GM20000 (cell line): ENCODE results near the gene ZNF585A.
"Not testable (repeated sequence)": the region's sequence is repeated elsewhere in the genome, so short reads cannot be mapped to it uniquely, and the experiment has no call there.

Experiments used
- DNase-seq: peaks from one replicate; pipeline ENCODE4 v3.0.0; 2012; ENCODE audit warnings: low spot score
- CTCF ChIP-seq: IDR thresholded peaks from 2 replicates; pipeline ENCODE4 v1.5.1; 2012; ENCODE audit warnings: mild to moderate bottlenecking, control low read depth; ENCODE audit errors: extremely low read depth, missing control alignments

The ZNF585A gene

GRCh38 chr19:37172368-37173366 lies at the start of gene ZNF585A:
TSS of gene ZNF585A (minus strand) at chr19:37172695. CDS start at chr19:37169910, 2,785 bp downstream.
- TF ChIP-seq CTCF: no peak
- peak; percentile 84 for DNase-seq

DNA sequence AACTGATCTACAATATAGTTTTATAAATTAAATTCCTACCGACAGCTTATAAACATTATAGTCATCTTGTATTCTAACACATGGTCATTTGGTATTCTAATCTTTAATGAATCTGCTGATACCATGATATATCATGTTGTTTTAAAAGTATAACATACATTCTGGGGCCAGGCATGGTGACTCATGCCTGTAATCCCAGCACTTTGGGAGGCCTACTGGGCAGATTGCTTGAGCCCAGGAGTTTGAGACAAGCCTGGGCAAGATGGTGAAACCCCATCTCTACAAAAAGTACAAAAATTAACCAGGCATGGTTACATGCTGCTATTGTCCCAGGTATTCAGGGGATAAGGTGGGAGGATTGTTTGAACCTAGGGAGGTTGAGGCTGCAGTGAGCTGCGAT lies 48.6 kb upstream of the ZNF585A start:
- no peak for DNase-seq
- no peak for TF ChIP-seq CTCF

- TF ChIP-seq CTCF: no peak
- DNase-seq: no peak
Measured at GRCh38 chr19:37220383-37220782, 47.9 kb upstream of the ZNF585A start.

DNA sequence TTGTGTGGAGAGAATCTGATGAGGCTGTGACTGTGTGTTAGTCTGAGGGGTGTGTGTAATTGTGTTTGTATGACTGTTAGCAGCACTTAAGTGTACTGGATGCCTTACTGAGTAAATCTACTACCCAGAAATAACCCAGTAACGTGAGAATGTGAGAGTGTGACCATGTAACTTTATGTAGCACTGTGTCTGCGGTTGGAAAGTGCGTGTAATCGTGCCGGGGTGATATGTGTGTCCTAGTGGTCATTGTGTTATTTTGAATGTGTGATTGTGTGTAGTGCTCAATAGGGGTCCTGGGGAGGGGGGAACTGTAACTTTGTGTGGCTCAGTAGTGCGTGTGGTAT lies 46.1 kb upstream of the ZNF585A start:
- no peak for TF ChIP-seq CTCF
- no peak for DNase-seq

DNA sequence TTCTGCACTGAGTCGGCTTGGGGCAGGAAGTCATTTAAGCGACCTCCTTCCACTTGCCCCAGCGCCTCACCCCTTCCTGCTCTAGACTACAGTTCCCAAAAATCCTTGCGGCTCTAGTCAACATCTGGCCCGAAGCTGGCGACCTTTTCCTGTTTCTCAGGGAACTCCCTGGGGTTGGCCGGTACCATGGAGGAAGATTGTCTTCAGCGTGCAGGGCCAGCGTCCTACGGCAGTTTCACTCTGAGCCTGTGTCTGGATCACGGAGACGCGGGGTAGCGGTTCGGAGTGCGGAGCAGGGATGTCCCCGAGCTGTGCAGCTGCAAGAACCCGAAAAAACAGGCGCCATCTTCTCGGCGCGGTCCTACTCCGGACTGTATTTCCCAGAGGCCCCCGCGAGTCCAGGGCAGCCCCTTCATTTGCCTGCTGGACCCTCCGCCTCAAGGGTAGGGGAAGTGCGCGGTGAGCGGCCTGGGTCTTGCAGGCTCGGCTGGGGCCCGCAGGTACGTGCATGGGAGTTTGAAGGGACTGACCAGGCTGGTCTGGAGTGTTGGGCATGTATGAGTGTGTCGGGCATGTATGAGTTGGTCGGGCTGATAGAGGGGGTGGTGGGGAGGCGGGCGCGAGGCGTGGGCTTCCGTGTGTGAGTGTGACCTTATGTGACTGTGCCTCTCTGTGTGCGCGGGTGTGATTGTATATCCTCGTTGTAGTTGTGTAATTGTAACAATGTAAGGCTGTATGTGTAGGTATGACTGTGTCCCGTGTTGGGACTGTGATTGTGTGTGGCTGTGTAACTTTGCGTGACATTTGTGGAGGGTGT lies 45.5 kb upstream of the ZNF585A start, which contains the start of gene ZNF383:
TSS of gene ZNF383 (plus strand) at position 440 of the 817 bp plus-strand sequence. CDS start 12,240 bp downstream, outside the sequence.
- no peak for TF ChIP-seq CTCF
- DNase-seq: peak; percentile 85

DNA sequence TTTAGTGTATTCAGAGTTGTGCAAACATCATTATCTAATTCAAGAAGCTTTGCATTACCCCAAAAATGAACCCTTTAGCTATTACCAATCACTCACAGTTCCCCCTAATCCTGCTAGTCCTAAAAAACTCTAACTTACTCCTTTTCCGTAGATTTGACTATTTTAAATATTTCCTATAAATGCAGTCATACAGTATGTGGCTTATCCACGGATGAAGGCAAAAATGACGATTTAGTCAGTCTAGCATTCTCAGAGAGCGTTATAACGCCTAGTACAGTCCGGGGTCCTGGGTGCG lies 44.9 kb upstream of the ZNF585A start:
- no peak for TF ChIP-seq CTCF
- DNase-seq: no peak

- no peak for DNase-seq
- no peak for TF ChIP-seq CTCF
Measured at GRCh38 chr19:37197768-37198167, 25.3 kb upstream of the ZNF585A start.

DNA sequence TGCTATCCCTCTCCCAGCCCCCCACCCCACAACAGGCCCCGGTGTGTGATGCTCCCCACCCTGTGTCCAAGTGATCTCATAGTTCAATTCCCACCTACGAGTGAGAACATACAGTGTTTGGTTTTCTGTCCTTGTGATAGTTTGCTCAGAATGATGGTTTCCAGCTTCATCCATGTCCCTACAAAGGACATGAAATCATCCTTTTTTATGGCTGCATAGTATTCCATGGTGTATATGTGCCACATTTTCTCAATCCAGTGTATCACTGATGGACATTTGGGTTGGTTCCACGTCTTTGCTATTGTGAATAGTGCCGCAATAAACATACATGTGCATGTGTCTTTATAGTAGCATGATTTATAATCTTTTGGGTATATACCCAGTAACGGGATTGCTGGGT lies 24.6 kb upstream of the ZNF585A start:
- DNase-seq: not testable (repeated sequence)

DNA sequence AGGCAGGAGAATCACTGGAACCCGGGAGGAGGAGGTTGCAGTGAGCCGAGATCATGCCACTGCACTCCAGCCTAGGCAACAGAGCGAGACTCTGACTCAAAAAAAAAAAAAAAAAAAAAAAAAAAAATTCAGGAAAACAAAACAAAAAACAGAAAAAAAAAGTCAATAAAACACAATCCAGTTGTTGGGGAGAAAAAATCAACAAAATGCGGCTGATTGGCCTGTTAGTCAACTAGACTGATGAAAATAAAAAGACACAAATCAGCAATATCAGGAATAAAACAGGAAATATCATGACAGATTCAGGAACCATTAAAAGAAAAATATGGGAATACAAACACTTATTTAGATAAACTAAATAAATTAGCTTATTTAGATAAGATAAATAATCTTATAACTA lies 22.8 kb upstream of the ZNF585A start:
- not testable (repeated sequence) for DNase-seq

- not testable (repeated sequence) for DNase-seq
Measured at GRCh38 chr19:37186071-37186470, 13.6 kb upstream of the ZNF585A start.
